Heart left ventricle (tissue), 16 donors: ENCODE measurements around the gene KCTD18. TPM values are rescaled to one million over a fixed set of nuclear protein-coding genes. Genes with fewer than 3 reads are reported as not detected.

Experiments
- ATAC-seq, 4 donors: fragments of 200-7000 bp; cut with Tn5 transposase; one replicate each; pipeline ENCODE4 v1.9.1; 2020 to 2022; ENCODE audit warnings: moderate library complexity in 4 of 4, mild to moderate bottlenecking in 3 of 4, moderate number of reproducible peaks in 1 of 4
- DNase-seq, 5 donors: peaks; one replicate each; pipeline ENCODE4 v3.0.0-alpha.2; 2020
- H3K27ac ChIP-seq, 12 donors: fragments of 200-600 bp; sonication (generic) in 4 of 12; one replicate each; pipeline versions ENCODE4 v1.5.0 to v1.8.0; 2016 to 2022; ENCODE audit warnings: mild to moderate bottlenecking in 2 of 12
- H3K27me3 ChIP-seq, 9 donors: fragments of 200-600 bp; sonication (generic) in 2 of 9; one replicate each; pipeline versions ENCODE4 v1.5.1 to v1.8.0; 2016 to 2022; ENCODE audit warnings: mild to moderate bottlenecking in 3 of 9
- H3K36me3 ChIP-seq, 9 donors: fragments of 200-600 bp; sonication (generic) in 2 of 9; one replicate each; pipeline versions ENCODE4 v1.5.0 to v1.8.0; 2018 to 2022; ENCODE audit warnings: mild to moderate bottlenecking in 2 of 9
- H3K4me1 ChIP-seq, 12 donors: fragments of 200-600 bp; sonication (generic) in 4 of 12; one replicate each; pipeline versions ENCODE4 v1.5.0 to v1.8.0; 2016 to 2022; ENCODE audit warnings: mild to moderate bottlenecking in 3 of 12
- H3K4me3 ChIP-seq, 12 donors: fragments of 200-600 bp; sonication (generic) in 4 of 12; one replicate each; pipeline versions ENCODE4 v1.5.0 to v1.8.0; 2017 to 2022; ENCODE audit warnings: mild to moderate bottlenecking in 9 of 12, moderate library complexity in 4 of 12
- H3K9me3 ChIP-seq, 12 donors: fragments of 200-600 bp; sonication (generic) in 4 of 12; one replicate each; pipeline versions ENCODE4 v1.5.0 to v1.8.0; 2016 to 2022; ENCODE audit warnings: mild to moderate bottlenecking in 1 of 12
- CTCF ChIP-seq, 12 donors: fragments of 200-600 bp; sonication (generic) in 4 of 12; IDR thresholded peaks; one replicate each; pipeline versions ENCODE4 v1.5.0 to v1.8.0; 2018 to 2022; ENCODE audit warnings: antibody characterized with exemption in 12 of 12, mild to moderate bottlenecking in 5 of 12
- POLR2A ChIP-seq, 2 donors: fragments of 450-650 bp; IDR thresholded peaks; one replicate each; pipeline ENCODE4 v1.6.1; 2017; ENCODE audit warnings: antibody characterized with exemption in 2 of 2, mild to moderate bottlenecking in 2 of 2, moderate library complexity in 2 of 2
- WGBS, 4 donors: extraction: QIAGEN DNeasy Blood & Tissue Kit in 2 of 4; methylation state at CpG; one replicate each; pipeline versions ENCODE4 v1.1.5 to v1.1.7; 2013 to 2018; 5-methylcytosine and 5-hydroxymethylcytosine counted together
- intact Hi-C, 10 donors: fragments of 100-400 bp; cut with DNase I; formaldehyde crosslinking; loops; one replicate each; pipeline versions ENCODE4 v1.11.1 to v1.14.2; 2022
- polyA plus RNA-seq, 2 donors: library from polyadenylated mRNA; stranded (reverse); fragments of 200-250 nt; gene quantifications; one replicate each; pipeline ENCODE4 v1.2.3, GENCODE V29; 2013
- total RNA-seq, 9 donors: library from RNA; depleted of rRNA in 2 of 9; stranded (reverse); fragments of >200 nt in 2 of 9; fragmentation: NEBNext Ultra II Directional in 3 of 9; extraction: Animal tissue kit (Norgen Biotek cat#: 25700) in 3 of 9; gene quantifications; one replicate each; pipeline versions ENCODE4 v1.1.0 to v1.2.4, GENCODE V29; 2016 to 2023
- donor health status: ischemic (EF 13 %, LVEDD 7.1; RV severe dilation, severe dysfunction).
- donor health status: healthy with polysubstance abuse.
- donor health status: DM: no; HTN: yes; CAD: no.
- donor health status: DM: no; HTN: no; CAD: no.
- donor health status: ischemic (EF 25% LVEDD 6.9; RV normal size, moderate dysfunction).
- donor health status: ischemic (EF 25% LVEDD 5.7; RV mildly dilated, moderate dysfunction).
- donor health status: healthy.
- donor health status: DM: yes; HTN: yes; CAD: no.
- donor health status: ischemic (EF 35%, LVEDD 5.7; RV mildly dilated, moderate dysfunction).
- donor health status: nonischemic (EF 11% LVEDD 7.7; RV severe dilation, severe dysfunction).
- donor health status: DM: yes; HTN: yes; CAD: no.
- donor health status: PGD.
- donor health status: ischemic (EF 29% LVEDD 5.4; RV normal size, mild dysfunction).
- donor health status: nonischemic (EF 23%, LVEDD 6.1; RV moderate dilation, normal function).

Gene KCTD18
- total and polyA plus RNA-seq, 11 donors = 3.6 to 16.0 (median 11.8) TPM

- H3K36me3 ChIP-seq = peaks cover 0 to 82% (median 19%) of the 10 kb centered on the region in 9 donors
- no peak overlapping the region for H3K4me3 ChIP-seq
- intact Hi-C loops = loop anchor here in 1 of 10 donors (10.0 kb wide), 1 partner anchor 142 kb away; the partner anchor contains the start of gene SPATS2L
- DNase-seq (no peak), ATAC-seq (no peak)
- H3K27ac ChIP-seq = no peak overlapping the region
- H3K9me3 ChIP-seq = no peaks in the 10 kb centered on the region
- H3K27me3 ChIP-seq = no peaks in the 10 kb centered on the region
- 89 to 95% (median 93%) methylated on average over 3 of the region's 3 CpGs for WGBS, 4 donors
- H3K4me1 ChIP-seq = peaks cover 0 to 21% (median 1%) of the 10 kb centered on the region in 12 donors
- no peak for TF ChIP-seq POLR2A (IDR thresholded peaks at IDR 0.05)
- no peak for TF ChIP-seq CTCF (IDR thresholded peaks at IDR 0.05)
Measured at GRCh38 chr2:200446612-200447011, 63.3 kb downstream of the KCTD18 start.

- peaks cover 0 to 83% (median 29%) of the 10 kb centered on the region in 9 donors for H3K36me3 ChIP-seq
- TF ChIP-seq POLR2A (IDR thresholded peaks at IDR 0.05) = no peak
- no peak for TF ChIP-seq CTCF (IDR thresholded peaks at IDR 0.05)
- H3K4me3 ChIP-seq = no peak overlapping the region
- no peaks in the 10 kb centered on the region for H3K27me3 ChIP-seq
- no peak overlapping the region for H3K27ac ChIP-seq
- intact Hi-C loops = loop anchor here in 1 of 10 donors (10.0 kb wide), 1 partner anchor 140 kb away; the partner anchor contains the start of gene SPATS2L
- H3K4me1 ChIP-seq = peaks cover 0 to 21% (median 1%) of the 10 kb centered on the region in 12 donors
- ATAC-seq (no peak), DNase-seq (no peak)
- 47 to 92% (median 81%) methylated on average over 1 of the region's 1 CpG for WGBS, 4 donors
- H3K9me3 ChIP-seq = no peaks in the 10 kb centered on the region
Measured at GRCh38 chr2:200445284-200445683, 64.6 kb downstream of the KCTD18 start.

- H3K27me3 ChIP-seq = no peaks in the 10 kb centered on the region
- DNase-seq = no peak
- WGBS, 4 donors = 39 to 58% (median 53%) methylated on average over 3 of the region's 3 CpGs
- no peaks in the 10 kb centered on the region for H3K9me3 ChIP-seq
- H3K27ac ChIP-seq = no peak overlapping the region
- H3K4me3 ChIP-seq = no peak overlapping the region
- peaks cover 0 to 84% (median 29%) of the 10 kb centered on the region in 9 donors for H3K36me3 ChIP-seq
- no peak for TF ChIP-seq POLR2A (IDR thresholded peaks at IDR 0.05)
- ATAC-seq = peak in 3 of 4 donors; percentile 13 to 52 (median 26)
- intact Hi-C loops = loop anchor here in 1 of 10 donors (10.0 kb wide), 1 partner anchor 140 kb away; the partner anchor contains the start of gene SPATS2L
- H3K4me1 ChIP-seq = peaks cover 0 to 21% (median 1%) of the 10 kb centered on the region in 12 donors
Measured at GRCh38 chr2:200444530-200444929, 65.3 kb downstream of the KCTD18 start.

GRCh38 chr2:200443916-200444315 is 66.0 kb downstream of the KCTD18 start:
- Histone ChIP-seq H3K4me3 (no peak overlapping the region), H3K9me3 (no peaks in the 10 kb centered on the region), H3K27ac (no peak overlapping the region), H3K4me1 (peaks cover 0 to 21% (median 1%) of the 10 kb centered on the region in 12 donors), H3K36me3 (peaks cover 0 to 84% (median 29%) of the 10 kb centered on the region in 9 donors), H3K27me3 (no peaks in the 10 kb centered on the region)
- DNase-seq (no peak), ATAC-seq (no peak)
- 87 to 91% (median 89%) methylated on average over 3 of the region's 3 CpGs for WGBS, 4 donors
- intact Hi-C loops = loop anchor here in 1 of 10 donors (10.0 kb wide), 1 partner anchor 139 kb away; the partner anchor contains the start of gene SPATS2L
- TF ChIP-seq CTCF (IDR thresholded peaks at IDR 0.05) (no peak), POLR2A (IDR thresholded peaks at IDR 0.05) (no peak)
